Fibroblast of skin of abdomen (primary cell): Measurements from ENCODE around the gene ZNF107. TPM values are rescaled to one million over a fixed set of nuclear protein-coding genes. Genes with fewer than 3 reads are reported as not detected.

Experiments
- DNase-seq: peaks from one replicate; pipeline ENCODE4 v3.0.0-alpha.2; 2013
- polyA plus RNA-seq, 2 experiments: library from polyadenylated mRNA; unstranded; fragments of 120-200 nt; gene quantifications; one replicate each; pipeline ENCODE4 v1.2.1, GENCODE V29; 2013; ENCODE audit not compliant: insufficient read length in 2 of 2

The ZNF107 gene
- 2.0 TPM for polyA plus RNA-seq (2013, experiment 1 of 2; ENCODE audit: insufficient read length)
- 2.1 TPM for polyA plus RNA-seq (2013, experiment 2 of 2; ENCODE audit: insufficient read length)

- peak; percentile 95 for DNase-seq
Observed at GRCh38 chr7:64665980-64666662, at the start of gene ZNF107. Gene ZNF107, plus strand, starts transcription at chr7:64666133. Its CDS starts 150 bp downstream, at chr7:64666283.

- DNase-seq: peak; percentile 5
Observed at GRCh38 chr7:64618785-64619456, 47.0 kb upstream of the ZNF107 start.

- no peak for DNase-seq
Observed at GRCh38 chr7:64619705-64620104, 46.2 kb upstream of the ZNF107 start.

- DNase-seq: no peak
Observed at GRCh38 chr7:64621656-64622055, 44.3 kb upstream of the ZNF107 start.

- no peak for DNase-seq
Observed at GRCh38 chr7:64625114-64626082, 40.5 kb upstream of the ZNF107 start.

- no peak for DNase-seq
Observed at GRCh38 chr7:64626083-64626469, 39.9 kb upstream of the ZNF107 start.

- DNase-seq: no peak
Observed at GRCh38 chr7:64626557-64626956, 39.4 kb upstream of the ZNF107 start.

- no peak for DNase-seq
Observed at GRCh38 chr7:64628192-64628591, 37.7 kb upstream of the ZNF107 start.

- no peak for DNase-seq
Observed at GRCh38 chr7:64628721-64629120, 37.2 kb upstream of the ZNF107 start.

- no peak for DNase-seq
Observed at GRCh38 chr7:64630496-64630895, 35.4 kb upstream of the ZNF107 start.

- DNase-seq: no peak
Observed at GRCh38 chr7:64632029-64632428, 33.9 kb upstream of the ZNF107 start.

GRCh38 chr7:64633401-64633800 lies 32.5 kb upstream of the ZNF107 start:
- DNase-seq: no peak

GRCh38 chr7:64634406-64635062 lies 31.4 kb upstream of the ZNF107 start:
- DNase-seq: no peak

GRCh38 chr7:64636386-64636785 lies 29.5 kb upstream of the ZNF107 start:
- no peak for DNase-seq

GRCh38 chr7:64637521-64638445 lies 28.1 kb upstream of the ZNF107 start:
- DNase-seq: no peak

- DNase-seq: no peak
Observed at GRCh38 chr7:64638822-64639221, 27.1 kb upstream of the ZNF107 start.

- DNase-seq: no peak
Observed at GRCh38 chr7:64639267-64640001, 26.5 kb upstream of the ZNF107 start.

GRCh38 chr7:64640504-64640903 lies 25.4 kb upstream of the ZNF107 start:
- no peak for DNase-seq

- no peak for DNase-seq
Observed at GRCh38 chr7:64642046-64642445, 23.9 kb upstream of the ZNF107 start.

- DNase-seq: no peak
Observed at GRCh38 chr7:64642875-64643274, 23.1 kb upstream of the ZNF107 start.

- no peak for DNase-seq
Observed at GRCh38 chr7:64643566-64643965, 22.4 kb upstream of the ZNF107 start.
